ENCODE measurements around the gene CTDSPL.

CTDSPL gene

GRCh38 chr3:37922721-37923568 lies 61.3 kb downstream of the CTDSPL start:
- H3K4me1 ChIP-seq (ENCODE audit: insufficient read depth, low read length) = peaks cover 12% of the 10 kb centered on the region; the same call in 1 of the 2 replicates
- no peak overlapping the region for H3K27ac ChIP-seq (ENCODE audit: low read length)
- no peak overlapping the region for H3K9ac ChIP-seq (ENCODE audit: low read depth, low read length)
- H3K27me3 ChIP-seq (ENCODE audit: insufficient read depth, low read length) = no peaks in the 10 kb centered on the region
- H3K4me3 ChIP-seq (ENCODE audit: low read length) = no peak overlapping the region
- H3K9me3 ChIP-seq (ENCODE audit: insufficient read depth, low read depth, low read length) = no peaks in the 10 kb centered on the region
- H3K36me3 ChIP-seq (ENCODE audit: insufficient read depth, low read depth, low read length) = no peaks in the 10 kb centered on the region

GRCh38 chr3:37923569-37924040 lies 61.9 kb downstream of the CTDSPL start:
- H3K9me3 ChIP-seq (ENCODE audit: insufficient read depth, low read depth, low read length) = no peaks in the 10 kb centered on the region
- no peak overlapping the region for H3K27ac ChIP-seq (ENCODE audit: low read length)
- no peaks in the 10 kb centered on the region for H3K27me3 ChIP-seq (ENCODE audit: insufficient read depth, low read length)
- no peak overlapping the region for H3K4me3 ChIP-seq (ENCODE audit: low read length)
- no peak overlapping the region for H3K9ac ChIP-seq (ENCODE audit: low read depth, low read length)
- no peaks in the 10 kb centered on the region for H3K36me3 ChIP-seq (ENCODE audit: insufficient read depth, low read depth, low read length)
- peaks cover 6% of the 10 kb centered on the region; the same call in 1 of the 2 replicates for H3K4me1 ChIP-seq (ENCODE audit: insufficient read depth, low read length)

GRCh38 chr3:37924453-37924852 lies 62.8 kb downstream of the CTDSPL start:
- no peak overlapping the region for H3K27ac ChIP-seq (ENCODE audit: low read length)
- H3K9me3 ChIP-seq (ENCODE audit: insufficient read depth, low read depth, low read length) = no peaks in the 10 kb centered on the region
- H3K9ac ChIP-seq (ENCODE audit: low read depth, low read length) = no peak overlapping the region
- H3K4me3 ChIP-seq (ENCODE audit: low read length) = no peak overlapping the region
- no peaks in the 10 kb centered on the region for H3K27me3 ChIP-seq (ENCODE audit: insufficient read depth, low read length)
- H3K36me3 ChIP-seq (ENCODE audit: insufficient read depth, low read depth, low read length) = no peaks in the 10 kb centered on the region
- 0 out of 2 replicates have a peak, but pooled peaks cover 4% of the 10 kb centered on the region for H3K4me1 ChIP-seq (ENCODE audit: insufficient read depth, low read length)

GRCh38 chr3:37925157-37925556 lies 63.5 kb downstream of the CTDSPL start:
- no peaks in the 10 kb centered on the region for H3K27me3 ChIP-seq (ENCODE audit: insufficient read depth, low read length)
- H3K4me1 ChIP-seq (ENCODE audit: insufficient read depth, low read length) = 0 out of 2 replicates have a peak, but pooled peaks cover 4% of the 10 kb centered on the region
- no peak overlapping the region for H3K27ac ChIP-seq (ENCODE audit: low read length)
- no peak overlapping the region for H3K4me3 ChIP-seq (ENCODE audit: low read length)
- no peaks in the 10 kb centered on the region for H3K36me3 ChIP-seq (ENCODE audit: insufficient read depth, low read depth, low read length)
- H3K9me3 ChIP-seq (ENCODE audit: insufficient read depth, low read depth, low read length) = no peaks in the 10 kb centered on the region
- H3K9ac ChIP-seq (ENCODE audit: low read depth, low read length) = no peak overlapping the region

GRCh38 chr3:37926611-37927010 lies 64.9 kb downstream of the CTDSPL start:
- H3K27me3 ChIP-seq (ENCODE audit: insufficient read depth, low read length) = no peaks in the 10 kb centered on the region
- H3K27ac ChIP-seq (ENCODE audit: low read length) = no peak overlapping the region
- H3K4me3 ChIP-seq (ENCODE audit: low read length) = no peak overlapping the region
- H3K9me3 ChIP-seq (ENCODE audit: insufficient read depth, low read depth, low read length) = no peaks in the 10 kb centered on the region
- H3K4me1 ChIP-seq (ENCODE audit: insufficient read depth, low read length) = peaks cover 10% of the 10 kb centered on the region; the same call in 1 of the 2 replicates
- no peaks in the 10 kb centered on the region for H3K36me3 ChIP-seq (ENCODE audit: insufficient read depth, low read depth, low read length)
- no peak overlapping the region for H3K9ac ChIP-seq (ENCODE audit: low read depth, low read length)

GRCh38 chr3:37930495-37930894 lies 68.8 kb downstream of the CTDSPL start:
- H3K27ac ChIP-seq (ENCODE audit: low read length) = no peak overlapping the region
- peaks cover 9% of the 10 kb centered on the region for H3K4me1 ChIP-seq (ENCODE audit: insufficient read depth, low read length)

GRCh38 chr3:37932505-37932904 lies 70.8 kb downstream of the CTDSPL start:
- no peaks in the 10 kb centered on the region for H3K27me3 ChIP-seq (ENCODE audit: insufficient read depth, low read length)
- H3K36me3 ChIP-seq (ENCODE audit: insufficient read depth, low read depth, low read length) = no peaks in the 10 kb centered on the region
- no peaks in the 10 kb centered on the region for H3K9me3 ChIP-seq (ENCODE audit: insufficient read depth, low read depth, low read length)
- no peak overlapping the region for H3K9ac ChIP-seq (ENCODE audit: low read depth, low read length)
- H3K4me1 ChIP-seq (ENCODE audit: insufficient read depth, low read length) = peaks cover 18% of the 10 kb centered on the region
- no peak overlapping the region for H3K27ac ChIP-seq (ENCODE audit: low read length)
- no peak overlapping the region for H3K4me3 ChIP-seq (ENCODE audit: low read length)

More at GRCh38 chr3:37930495-37930894, 68.8 kb downstream of the CTDSPL start:
- Histone ChIP-seq H3K36me3 (ENCODE audit: insufficient read depth, low read depth, low read length) (no peaks in the 10 kb centered on the region), H3K4me3 (ENCODE audit: low read length) (no peak overlapping the region), H3K27me3 (ENCODE audit: insufficient read depth, low read length) (no peaks in the 10 kb centered on the region), H3K9me3 (ENCODE audit: insufficient read depth, low read depth, low read length) (no peaks in the 10 kb centered on the region), H3K9ac (ENCODE audit: low read depth, low read length) (no peak overlapping the region)

GRCh38 chr3:37934631-37935289 lies 73.1 kb downstream of the CTDSPL start:
- Histone ChIP-seq H3K27ac (ENCODE audit: low read length) (no peak overlapping the region), H3K36me3 (ENCODE audit: insufficient read depth, low read depth, low read length) (no peaks in the 10 kb centered on the region), H3K27me3 (ENCODE audit: insufficient read depth, low read length) (no peaks in the 10 kb centered on the region), H3K9me3 (ENCODE audit: insufficient read depth, low read depth, low read length) (no peaks in the 10 kb centered on the region), H3K4me3 (ENCODE audit: low read length) (no peak overlapping the region), H3K4me1 (ENCODE audit: insufficient read depth, low read length) (peaks cover 18% of the 10 kb centered on the region), H3K9ac (ENCODE audit: low read depth, low read length) (no peak overlapping the region)

GRCh38 chr3:37935290-37935668 lies 73.6 kb downstream of the CTDSPL start:
- Histone ChIP-seq H3K4me1 (ENCODE audit: insufficient read depth, low read length) (peaks cover 18% of the 10 kb centered on the region), H3K36me3 (ENCODE audit: insufficient read depth, low read depth, low read length) (no peaks in the 10 kb centered on the region), H3K9ac (ENCODE audit: low read depth, low read length) (no peak overlapping the region), H3K9me3 (ENCODE audit: insufficient read depth, low read depth, low read length) (no peaks in the 10 kb centered on the region), H3K4me3 (ENCODE audit: low read length) (no peak overlapping the region), H3K27ac (ENCODE audit: low read length) (no peak overlapping the region), H3K27me3 (ENCODE audit: insufficient read depth, low read length) (no peaks in the 10 kb centered on the region)

- Histone ChIP-seq H3K27ac (ENCODE audit: low read length) (no peak overlapping the region), H3K9ac (ENCODE audit: low read depth, low read length) (no peak overlapping the region), H3K27me3 (ENCODE audit: insufficient read depth, low read length) (no peaks in the 10 kb centered on the region), H3K36me3 (ENCODE audit: insufficient read depth, low read depth, low read length) (no peaks in the 10 kb centered on the region), H3K4me3 (ENCODE audit: low read length) (no peak overlapping the region), H3K4me1 (ENCODE audit: insufficient read depth, low read length) (peaks cover 15% of the 10 kb centered on the region), H3K9me3 (ENCODE audit: insufficient read depth, low read depth, low read length) (no peaks in the 10 kb centered on the region)
Measured at GRCh38 chr3:37935756-37936666, 74.3 kb downstream of the CTDSPL start.

GRCh38 chr3:37937156-37937555 lies 75.5 kb downstream of the CTDSPL start:
- H3K36me3 ChIP-seq (ENCODE audit: insufficient read depth, low read depth, low read length) = no peaks in the 10 kb centered on the region
- H3K27ac ChIP-seq (ENCODE audit: low read length) = no peak overlapping the region
- no peak overlapping the region for H3K4me3 ChIP-seq (ENCODE audit: low read length)
- peaks cover 13% of the 10 kb centered on the region for H3K4me1 ChIP-seq (ENCODE audit: insufficient read depth, low read length)
- no peaks in the 10 kb centered on the region for H3K27me3 ChIP-seq (ENCODE audit: insufficient read depth, low read length)
- H3K9me3 ChIP-seq (ENCODE audit: insufficient read depth, low read depth, low read length) = no peaks in the 10 kb centered on the region
- H3K9ac ChIP-seq (ENCODE audit: low read depth, low read length) = no peak overlapping the region
